Measurements from ENCODE around the gene COMP. TPM values are rescaled to one million over a fixed set of nuclear protein-coding genes. Genes with fewer than 3 reads are reported as not detected.
"Not testable (repeated sequence)": the region's sequence is repeated elsewhere in the genome, so short reads cannot be mapped to it uniquely, and the experiment has no call there.

Gene COMP
- total RNA-seq, 4 donors from 2014 or later: 0.40 TPM; not detected in 3

DNA sequence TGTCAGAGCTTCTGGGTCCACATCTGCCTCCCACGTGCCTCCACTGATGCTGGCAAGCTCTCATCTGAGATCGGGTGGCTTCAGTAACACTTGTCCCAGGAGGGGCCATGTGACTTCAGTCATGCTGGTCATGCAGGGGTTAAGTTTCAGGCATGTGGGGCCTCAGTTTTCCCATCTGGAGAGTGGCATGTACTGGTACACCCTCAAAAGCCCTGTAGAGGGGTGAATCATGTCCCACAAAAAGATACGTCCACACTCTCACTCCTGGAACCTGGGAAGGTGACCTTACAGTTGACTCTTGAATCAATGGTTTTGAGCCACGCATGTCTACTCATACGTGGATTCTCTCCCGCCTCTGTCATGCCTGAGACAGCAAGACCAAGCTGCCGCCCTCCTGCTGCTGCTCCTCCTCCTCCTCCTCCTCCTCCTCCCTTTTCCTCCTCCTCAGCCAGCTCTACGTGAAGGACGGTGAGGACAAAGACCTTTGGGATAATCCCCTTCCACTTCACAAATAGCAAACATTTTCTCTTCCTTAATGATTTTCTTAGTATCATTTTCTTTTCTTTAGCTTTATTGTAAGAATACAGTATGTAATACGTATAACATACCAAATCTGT is 53.7 kb downstream of the COMP start:
- Histone ChIP-seq H3K4me1 (peaks cover 0 to 37% (median 4%) of the 10 kb centered on the region in 4 donors), H3K9me3 (no peaks in the 10 kb centered on the region), H3K27ac (no peak overlapping the region), H3K27me3 (no peaks in the 10 kb centered on the region), H3K4me3 (no peak overlapping the region), H3K36me3 (no peaks in the 10 kb centered on the region)
- TF ChIP-seq POLR2A (IDR thresholded peaks at IDR 0.05): no peak
- TF ChIP-seq, protein P1, sequence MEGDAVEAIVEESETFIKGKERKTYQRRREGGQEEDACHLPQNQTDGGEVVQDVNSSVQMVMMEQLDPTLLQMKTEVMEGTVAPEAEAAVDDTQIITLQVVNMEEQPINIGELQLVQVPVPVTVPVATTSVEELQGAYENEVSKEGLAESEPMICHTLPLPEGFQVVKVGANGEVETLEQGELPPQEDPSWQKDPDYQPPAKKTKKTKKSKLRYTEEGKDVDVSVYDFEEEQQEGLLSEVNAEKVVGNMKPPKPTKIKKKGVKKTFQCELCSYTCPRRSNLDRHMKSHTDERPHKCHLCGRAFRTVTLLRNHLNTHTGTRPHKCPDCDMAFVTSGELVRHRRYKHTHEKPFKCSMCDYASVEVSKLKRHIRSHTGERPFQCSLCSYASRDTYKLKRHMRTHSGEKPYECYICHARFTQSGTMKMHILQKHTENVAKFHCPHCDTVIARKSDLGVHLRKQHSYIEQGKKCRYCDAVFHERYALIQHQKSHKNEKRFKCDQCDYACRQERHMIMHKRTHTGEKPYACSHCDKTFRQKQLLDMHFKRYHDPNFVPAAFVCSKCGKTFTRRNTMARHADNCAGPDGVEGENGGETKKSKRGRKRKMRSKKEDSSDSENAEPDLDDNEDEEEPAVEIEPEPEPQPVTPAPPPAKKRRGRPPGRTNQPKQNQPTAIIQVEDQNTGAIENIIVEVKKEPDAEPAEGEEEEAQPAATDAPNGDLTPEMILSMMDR (IDR thresholded peaks at IDR 0.05): no peak
- no peak for DNase-seq

DNA sequence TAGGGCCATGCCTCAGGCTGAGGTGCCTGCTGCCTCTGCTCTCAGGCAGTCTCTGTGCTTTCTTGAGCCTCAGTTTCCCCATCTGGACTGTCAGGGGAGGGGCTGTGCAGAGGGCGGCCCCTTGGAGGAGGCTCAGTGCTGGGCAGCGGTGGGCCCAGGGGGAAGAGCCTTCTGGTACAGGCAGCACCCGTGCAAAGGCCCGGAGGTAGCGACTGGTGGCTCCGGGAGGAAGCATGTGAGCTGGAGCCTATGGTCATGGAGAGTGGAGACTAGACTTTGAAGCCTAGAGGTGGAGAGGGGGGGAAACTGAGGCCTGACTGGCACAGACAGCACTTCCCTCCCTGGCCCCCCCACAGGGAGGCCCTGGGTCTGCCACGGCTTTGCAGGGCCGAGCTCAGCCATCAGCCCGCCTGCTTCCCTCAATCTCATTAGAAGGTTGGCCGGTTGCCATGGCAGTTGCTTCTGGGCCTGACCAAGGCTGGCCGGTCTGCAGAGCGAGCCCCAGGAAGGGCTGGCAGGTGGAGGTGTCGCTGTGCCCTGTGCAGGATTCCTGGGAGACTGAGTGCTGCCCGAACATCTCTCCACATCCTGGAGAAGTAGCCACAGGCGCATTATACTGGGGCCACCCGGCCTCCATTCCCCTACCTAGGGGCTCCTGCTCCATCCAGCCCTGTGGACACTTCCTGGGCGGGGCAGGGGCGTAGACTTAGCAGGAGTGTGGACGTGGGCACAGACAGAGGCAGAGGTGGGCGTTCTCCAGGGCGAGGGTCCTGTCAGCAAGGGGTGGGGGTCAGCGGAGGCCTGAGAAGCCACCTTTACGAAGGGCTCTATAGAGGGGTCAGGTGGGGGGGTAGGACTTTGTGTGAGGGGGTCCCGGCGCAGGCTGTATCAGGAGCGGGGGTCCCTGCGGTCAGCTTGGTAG is 54.4 kb downstream of the COMP start:
- Histone ChIP-seq H3K36me3 (no peaks in the 10 kb centered on the region), H3K9me3 (no peaks in the 10 kb centered on the region), H3K4me3 (no peak overlapping the region), H3K27me3 (no peaks in the 10 kb centered on the region), H3K27ac (no peak overlapping the region), H3K4me1 (peaks cover 0 to 31% (median 4%) of the 10 kb centered on the region in 4 donors)
- DNase-seq: no peak
- no peak for TF ChIP-seq POLR2A (IDR thresholded peaks at IDR 0.05)
- TF ChIP-seq, protein P1 (IDR thresholded peaks at IDR 0.05): no peak

DNA sequence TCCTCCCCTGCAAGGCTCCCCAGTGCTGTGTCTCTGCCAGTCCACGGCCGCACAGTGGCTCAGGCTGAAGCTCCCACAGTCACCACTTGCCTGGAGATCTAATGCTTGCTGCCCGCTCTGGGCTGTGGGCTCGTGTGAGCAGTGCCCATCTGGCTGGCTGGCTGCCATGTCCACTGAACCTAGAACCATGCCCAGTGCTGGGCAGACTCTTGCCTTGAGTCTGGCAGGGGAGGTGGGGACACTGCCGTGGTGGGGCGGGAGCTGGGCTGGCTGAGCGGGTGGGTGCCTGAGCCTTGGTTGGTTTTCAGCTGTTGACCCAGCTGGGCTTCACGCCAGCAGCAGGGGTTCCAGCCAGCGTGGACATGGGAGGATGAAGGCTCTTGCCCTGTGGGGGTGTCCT is 55.4 kb downstream of the COMP start:
- Histone ChIP-seq H3K27me3 (no peaks in the 10 kb centered on the region), H3K27ac (no peak overlapping the region), H3K36me3 (no peaks in the 10 kb centered on the region), H3K9me3 (no peaks in the 10 kb centered on the region), H3K4me3 (no peak overlapping the region), H3K4me1 (peaks cover 0 to 26% (median 3%) of the 10 kb centered on the region in 4 donors)
- DNase-seq: no peak
- TF ChIP-seq, protein P1 (IDR thresholded peaks at IDR 0.05): no peak
- TF ChIP-seq POLR2A (IDR thresholded peaks at IDR 0.05): no peak

DNA sequence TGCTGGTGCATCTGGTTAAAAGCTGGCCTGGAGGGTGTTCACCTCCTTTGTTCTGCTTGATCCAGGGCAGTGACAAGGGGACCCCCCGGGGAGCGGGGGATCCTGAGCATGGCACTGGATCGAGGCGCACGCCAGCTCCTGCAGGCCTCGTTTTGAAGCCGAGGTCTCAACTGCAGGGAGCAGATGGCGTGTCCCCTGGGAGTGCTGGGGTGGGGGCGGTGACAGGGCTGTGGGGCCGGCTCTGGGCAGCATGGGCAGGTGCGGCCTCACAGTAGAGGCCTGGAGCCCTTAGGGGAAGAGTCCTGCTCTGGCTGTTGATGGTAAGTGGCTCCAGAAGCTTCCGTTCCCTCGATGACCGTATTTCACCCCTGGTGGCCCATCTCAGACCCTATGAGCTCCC is 55.8 kb downstream of the COMP start:
- Histone ChIP-seq H3K4me1 (peaks cover 0 to 22% (median under 1%) of the 10 kb centered on the region in 4 donors), H3K27me3 (no peaks in the 10 kb centered on the region), H3K9me3 (no peaks in the 10 kb centered on the region), H3K36me3 (no peaks in the 10 kb centered on the region), H3K27ac (no peak overlapping the region), H3K4me3 (no peak overlapping the region)
- no peak for DNase-seq
- TF ChIP-seq POLR2A (IDR thresholded peaks at IDR 0.05): no peak
- TF ChIP-seq, protein P1 (IDR thresholded peaks at IDR 0.05): no peak

DNA sequence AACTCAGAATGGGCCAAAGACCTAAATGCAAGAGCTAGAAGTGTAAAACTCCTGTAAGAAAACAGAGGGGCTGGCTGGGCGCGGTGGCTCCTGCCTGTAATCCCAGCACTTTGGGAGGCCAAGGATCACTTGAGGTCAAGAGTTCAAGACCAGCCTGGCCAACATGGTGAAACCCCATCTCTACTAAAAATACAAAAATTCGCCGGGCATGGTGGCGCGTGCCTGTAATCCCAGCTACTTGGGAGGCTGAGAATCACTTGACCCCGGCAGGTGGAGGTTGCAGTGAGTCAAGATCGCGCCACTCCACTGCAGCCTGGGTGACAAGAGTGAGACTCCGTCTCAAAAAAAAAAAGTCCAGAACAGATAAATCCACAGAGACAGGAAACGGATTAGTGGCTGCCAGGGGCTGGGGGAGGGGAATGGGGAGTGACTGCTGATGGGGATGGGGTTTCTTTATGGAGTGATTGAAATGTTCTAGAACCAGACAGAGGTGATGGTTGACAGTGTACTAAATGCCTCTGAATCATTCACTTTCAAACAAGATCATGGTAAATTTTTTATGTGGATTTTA is 57.3 kb downstream of the COMP start:
- H3K27ac ChIP-seq: peak overlapping the region in 1 of 4 donors; percentile 52
- not testable (repeated sequence) for H3K4me3 ChIP-seq, H3K9me3 ChIP-seq, H3K27me3 ChIP-seq, DNase-seq, H3K36me3 ChIP-seq
- peaks cover 0 to 14% (median 0%) of the 10 kb centered on the region in 4 donors for H3K4me1 ChIP-seq

DNA sequence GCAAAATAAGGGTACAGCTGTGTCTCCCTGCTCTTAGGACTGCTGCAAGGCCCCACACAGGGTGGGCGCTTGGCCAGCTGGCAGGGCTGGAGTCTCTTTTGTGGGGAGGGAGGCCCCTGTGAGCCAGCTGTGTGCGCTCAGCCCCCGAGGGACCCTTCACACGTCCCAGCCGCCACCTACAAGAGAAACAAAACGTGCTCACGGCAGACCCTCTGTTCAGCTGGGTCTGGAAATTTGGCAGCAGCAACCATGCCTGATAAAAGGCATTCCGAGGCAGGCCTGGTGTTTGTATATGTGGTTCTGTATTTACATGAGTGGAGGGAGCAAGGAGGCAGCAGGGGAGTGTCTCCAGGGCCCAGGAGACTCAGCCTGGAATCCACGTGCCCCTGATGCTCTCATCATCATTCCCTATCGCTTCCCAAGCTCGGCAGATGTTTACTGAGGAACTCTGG is 57.9 kb downstream of the COMP start:
- no peak for DNase-seq
- Histone ChIP-seq H3K27me3 (no peaks in the 10 kb centered on the region), H3K4me3 (no peak overlapping the region), H3K4me1 (peaks cover 0 to 14% (median 0%) of the 10 kb centered on the region in 4 donors), H3K36me3 (no peaks in the 10 kb centered on the region), H3K27ac (peak overlapping the region in 1 of 4 donors; percentile 52), H3K9me3 (no peaks in the 10 kb centered on the region)
- TF ChIP-seq, protein P1 (IDR thresholded peaks at IDR 0.05): no peak
- TF ChIP-seq POLR2A (IDR thresholded peaks at IDR 0.05): no peak

Data from Peyer's patch (tissue), 4 donors.